Measurements from ENCODE around the gene RBMS1. TPM values are rescaled to one million over a fixed set of nuclear protein-coding genes. Genes with fewer than 3 reads are reported as not detected.

Gene RBMS1
- total RNA-seq, 2 experiments from 2014 or later = 35.8 to 38.6 TPM

DNA sequence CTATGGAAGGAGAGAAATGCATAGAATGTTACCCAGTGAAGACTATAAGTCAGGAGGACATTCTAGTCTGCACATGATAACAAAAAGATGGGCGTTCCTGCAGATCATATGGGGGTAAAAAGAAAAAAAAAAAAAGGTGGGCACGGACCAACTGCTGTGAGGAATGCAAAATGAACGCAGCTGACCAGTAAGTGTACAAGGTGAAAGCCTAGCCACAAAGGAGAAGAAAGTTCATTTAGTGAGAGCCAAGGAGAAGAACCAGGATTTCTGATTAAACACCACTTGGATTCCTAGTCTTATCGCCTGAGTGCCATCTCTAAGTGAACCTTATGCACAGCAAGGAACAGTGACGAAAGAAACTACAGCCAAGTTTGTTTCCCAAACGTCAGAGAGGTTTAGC, 26.5 kb downstream of the RBMS1 start:
- Mint-ChIP-seq H3K4me1 (ENCODE audit: low read depth) (peaks cover 56% of the 10 kb centered on the region), H3K27me3 (no peaks in the 10 kb centered on the region), H3K9me3 (no peaks in the 10 kb centered on the region), H3K27ac (no peak overlapping the region), H3K4me3 (no peak overlapping the region), H3K36me3 (ENCODE audit: low read depth) (no peaks in the 10 kb centered on the region)
- ATAC-seq = no peak
- ChIA-PET POLR2A (interaction anchor here (0.5 kb wide), 1 partner anchor 57 kb away, joined by 3 read pairs; no protein-coding TSS in a partner anchor), CTCF (interaction anchor here (1.1 to 1.7 kb wide), 3 partner anchors 11 to 38 kb away, joined by 3 to 8 read pairs (median 3); no protein-coding TSS in a partner anchor)
- no peak for DNase-seq
- TF ChIP-seq, protein P1, sequence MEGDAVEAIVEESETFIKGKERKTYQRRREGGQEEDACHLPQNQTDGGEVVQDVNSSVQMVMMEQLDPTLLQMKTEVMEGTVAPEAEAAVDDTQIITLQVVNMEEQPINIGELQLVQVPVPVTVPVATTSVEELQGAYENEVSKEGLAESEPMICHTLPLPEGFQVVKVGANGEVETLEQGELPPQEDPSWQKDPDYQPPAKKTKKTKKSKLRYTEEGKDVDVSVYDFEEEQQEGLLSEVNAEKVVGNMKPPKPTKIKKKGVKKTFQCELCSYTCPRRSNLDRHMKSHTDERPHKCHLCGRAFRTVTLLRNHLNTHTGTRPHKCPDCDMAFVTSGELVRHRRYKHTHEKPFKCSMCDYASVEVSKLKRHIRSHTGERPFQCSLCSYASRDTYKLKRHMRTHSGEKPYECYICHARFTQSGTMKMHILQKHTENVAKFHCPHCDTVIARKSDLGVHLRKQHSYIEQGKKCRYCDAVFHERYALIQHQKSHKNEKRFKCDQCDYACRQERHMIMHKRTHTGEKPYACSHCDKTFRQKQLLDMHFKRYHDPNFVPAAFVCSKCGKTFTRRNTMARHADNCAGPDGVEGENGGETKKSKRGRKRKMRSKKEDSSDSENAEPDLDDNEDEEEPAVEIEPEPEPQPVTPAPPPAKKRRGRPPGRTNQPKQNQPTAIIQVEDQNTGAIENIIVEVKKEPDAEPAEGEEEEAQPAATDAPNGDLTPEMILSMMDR (IDR thresholded peaks at IDR 0.05) = no peak
- intact Hi-C loops (cut with micrococcal nuclease) = no loop called here

DNA sequence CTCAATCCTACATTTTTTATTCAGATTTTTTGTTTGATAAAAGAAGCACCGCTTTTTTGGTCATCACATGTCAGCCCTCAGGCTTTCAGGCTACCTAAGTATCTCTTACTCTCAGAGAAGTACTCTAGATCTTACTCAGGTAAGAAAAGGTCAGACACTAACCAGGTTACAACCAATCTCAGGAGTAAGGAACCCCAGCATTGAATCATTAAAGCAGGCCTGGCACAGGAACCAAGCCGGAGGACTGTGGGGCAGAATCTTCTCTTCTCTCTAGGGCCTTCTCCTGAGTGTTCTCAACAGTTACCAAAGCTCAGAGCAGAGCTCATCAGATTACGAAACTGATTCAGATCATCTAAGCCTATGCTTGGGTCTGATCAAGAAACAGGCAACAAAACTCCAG, 28.2 kb downstream of the RBMS1 start:
- ATAC-seq = peak; percentile 91
- intact Hi-C loops (cut with micrococcal nuclease) = no loop called here
- peak overlapping the region; percentile 66 for H3K27ac Mint-ChIP-seq
- DNase-seq = peak; percentile 36
- no peaks in the 10 kb centered on the region for H3K27me3 Mint-ChIP-seq
- TF ChIP-seq, protein P1 (IDR thresholded peaks at IDR 0.05) = no peak
- ChIA-PET POLR2A (interaction anchor here (0.9 to 1.7 kb wide), 2 partner anchors 10 to 38 kb away, joined by 3 to 4 read pairs; no protein-coding TSS in a partner anchor), CTCF (interaction anchor here (1.6 kb wide), 2 partner anchors 19 to 36 kb away, joined by 4 to 8 read pairs; no protein-coding TSS in a partner anchor)
- H3K4me3 Mint-ChIP-seq = no peak overlapping the region
- H3K36me3 Mint-ChIP-seq (ENCODE audit: low read depth) = no peaks in the 10 kb centered on the region
- peaks cover 47% of the 10 kb centered on the region for H3K4me1 Mint-ChIP-seq (ENCODE audit: low read depth)
- no peaks in the 10 kb centered on the region for H3K9me3 Mint-ChIP-seq

DNA sequence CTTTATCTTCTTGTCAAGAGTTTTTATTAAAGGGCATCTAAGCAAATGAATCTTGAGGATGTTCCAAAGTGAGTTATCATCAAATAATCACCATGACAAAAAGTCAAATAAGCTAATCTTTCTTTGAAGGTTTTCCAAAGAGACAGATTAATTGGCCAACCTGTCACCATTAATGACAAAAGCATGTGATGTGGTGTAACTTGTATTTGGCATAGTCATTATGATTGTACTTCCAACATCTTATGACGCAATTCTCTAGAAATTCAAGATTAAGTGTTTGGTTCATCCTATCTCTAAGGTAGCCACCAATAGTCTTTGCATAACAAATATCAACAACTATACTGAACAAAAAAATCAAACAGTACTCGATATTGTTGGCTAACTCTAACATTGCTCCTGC, 28.6 kb downstream of the RBMS1 start:
- Mint-ChIP-seq H3K4me3 (no peak overlapping the region), H3K27me3 (no peaks in the 10 kb centered on the region), H3K9me3 (no peaks in the 10 kb centered on the region), H3K4me1 (ENCODE audit: low read depth) (peaks cover 49% of the 10 kb centered on the region), H3K27ac (no peak overlapping the region), H3K36me3 (ENCODE audit: low read depth) (no peaks in the 10 kb centered on the region)
- DNase-seq = no peak
- POLR2A ChIA-PET = interaction anchor here (0.9 to 1.7 kb wide), 2 partner anchors 10 to 38 kb away, joined by 3 to 4 read pairs; no protein-coding TSS in a partner anchor
- ATAC-seq = peak; percentile 10
- CTCF ChIA-PET = interaction anchor here (1.6 kb wide), 1 partner anchor 20 kb away, joined by 4 read pairs; no protein-coding TSS in a partner anchor
- intact Hi-C loops (cut with micrococcal nuclease) = no loop called here
- TF ChIP-seq, protein P1 (IDR thresholded peaks at IDR 0.05) = no peak

DNA sequence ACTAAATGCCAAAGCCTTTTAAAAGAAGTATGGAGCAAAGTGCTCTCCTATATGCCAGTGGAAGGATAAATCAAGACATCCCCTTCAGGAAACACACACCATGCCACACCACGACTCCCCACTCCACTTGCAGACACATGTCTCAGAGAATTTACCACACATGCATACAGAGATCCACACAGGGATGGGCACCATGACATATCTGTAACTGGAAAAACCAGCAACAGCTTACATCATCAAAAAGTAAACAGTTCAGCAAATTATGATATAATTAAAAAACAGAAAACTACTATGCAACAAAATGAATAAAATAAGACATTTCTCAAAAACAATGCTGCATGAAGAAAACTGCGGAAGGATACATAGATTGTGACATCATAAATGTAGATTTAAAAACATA, 29.6 kb downstream of the RBMS1 start:
- TF ChIP-seq, protein P1 (IDR thresholded peaks at IDR 0.05) = no peak
- H3K36me3 Mint-ChIP-seq (ENCODE audit: low read depth) = no peaks in the 10 kb centered on the region
- H3K27me3 Mint-ChIP-seq = no peaks in the 10 kb centered on the region
- ATAC-seq (no peak), DNase-seq (no peak)
- no peak overlapping the region for H3K4me3 Mint-ChIP-seq
- ChIA-PET CTCF (interaction anchor here (2.4 kb wide), 1 partner anchor 11 kb away, joined by 6 read pairs; no protein-coding TSS in a partner anchor), POLR2A (no interaction called here)
- peaks cover 45% of the 10 kb centered on the region for H3K4me1 Mint-ChIP-seq (ENCODE audit: low read depth)
- H3K9me3 Mint-ChIP-seq = no peaks in the 10 kb centered on the region
- intact Hi-C loops (cut with micrococcal nuclease) = no loop called here
- H3K27ac Mint-ChIP-seq = no peak overlapping the region

DNA sequence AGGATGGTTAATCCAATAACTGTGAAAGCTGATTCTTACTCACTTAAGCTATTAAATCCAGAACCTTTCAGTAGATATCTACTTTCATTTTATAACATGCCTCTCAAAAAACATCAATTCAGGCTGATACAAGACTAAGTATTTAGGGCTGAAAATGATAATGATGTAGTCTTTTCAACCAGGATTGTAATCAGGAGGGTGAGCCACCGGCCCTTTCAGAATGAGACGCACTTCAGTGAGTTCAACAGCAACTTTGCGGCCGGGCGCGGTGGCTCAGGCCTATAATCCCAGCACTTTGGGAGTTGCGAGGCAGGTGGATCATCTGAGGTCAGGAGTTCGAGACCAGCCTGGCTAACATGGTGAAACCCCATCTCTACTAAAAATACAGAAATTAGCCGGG, 30.4 kb downstream of the RBMS1 start:
- peaks cover under 1% of the 10 kb centered on the region for H3K36me3 Mint-ChIP-seq (ENCODE audit: low read depth)
- intact Hi-C loops (cut with micrococcal nuclease) = no loop called here
- no peak overlapping the region for H3K27ac Mint-ChIP-seq
- H3K4me1 Mint-ChIP-seq (ENCODE audit: low read depth) = peaks cover 50% of the 10 kb centered on the region
- POLR2A ChIA-PET = no interaction called here
- no peak overlapping the region for H3K4me3 Mint-ChIP-seq
- CTCF ChIA-PET = interaction anchor here (0.8 to 2.4 kb wide), 2 partner anchors 10 to 30 kb away, joined by 3 to 6 read pairs; no protein-coding TSS in a partner anchor
- H3K27me3 Mint-ChIP-seq = no peaks in the 10 kb centered on the region
- no peaks in the 10 kb centered on the region for H3K9me3 Mint-ChIP-seq
- peak; percentile 26 for ATAC-seq
- DNase-seq = no peak
- TF ChIP-seq, protein P1 (IDR thresholded peaks at IDR 0.05) = no peak

Data from activated CD8-positive, alpha-beta T cell treated with anti-CD3 and anti-CD28 coated beads for 36 hours (primary cell).